Frontal cortex (tissue), 4 donors: Measurements from ENCODE around the gene RELN. TPM values are rescaled to one million over a fixed set of nuclear protein-coding genes. Genes with fewer than 3 reads are reported as not detected.
"Not testable (repeated sequence)": the region's sequence is repeated elsewhere in the genome, so short reads cannot be mapped to it uniquely, and the experiment has no call there.

Experiments
- DNase-seq, 2 donors: peaks; one replicate each; pipeline ENCODE4 v3.0.0; 2012; ENCODE audit warnings: low spot score in 2 of 2
- FAIRE-seq: peaks from 2 replicates; lab custom pipeline; 2012; peaks lifted over from hg19 to GRCh38; lab: Jason Lieb, UNC
- total RNA-seq: library from RNA; depleted of rRNA; stranded (reverse); fragments of >200 nt; gene quantifications from one replicate; pipeline ENCODE4 v1.2.3, GENCODE V29; 2014
- donor health status: control.
- donor health status: control.
- donor health status: control.

The RELN gene
- total RNA-seq, 1 donor from 2014 or later: 57.5 TPM

DNA sequence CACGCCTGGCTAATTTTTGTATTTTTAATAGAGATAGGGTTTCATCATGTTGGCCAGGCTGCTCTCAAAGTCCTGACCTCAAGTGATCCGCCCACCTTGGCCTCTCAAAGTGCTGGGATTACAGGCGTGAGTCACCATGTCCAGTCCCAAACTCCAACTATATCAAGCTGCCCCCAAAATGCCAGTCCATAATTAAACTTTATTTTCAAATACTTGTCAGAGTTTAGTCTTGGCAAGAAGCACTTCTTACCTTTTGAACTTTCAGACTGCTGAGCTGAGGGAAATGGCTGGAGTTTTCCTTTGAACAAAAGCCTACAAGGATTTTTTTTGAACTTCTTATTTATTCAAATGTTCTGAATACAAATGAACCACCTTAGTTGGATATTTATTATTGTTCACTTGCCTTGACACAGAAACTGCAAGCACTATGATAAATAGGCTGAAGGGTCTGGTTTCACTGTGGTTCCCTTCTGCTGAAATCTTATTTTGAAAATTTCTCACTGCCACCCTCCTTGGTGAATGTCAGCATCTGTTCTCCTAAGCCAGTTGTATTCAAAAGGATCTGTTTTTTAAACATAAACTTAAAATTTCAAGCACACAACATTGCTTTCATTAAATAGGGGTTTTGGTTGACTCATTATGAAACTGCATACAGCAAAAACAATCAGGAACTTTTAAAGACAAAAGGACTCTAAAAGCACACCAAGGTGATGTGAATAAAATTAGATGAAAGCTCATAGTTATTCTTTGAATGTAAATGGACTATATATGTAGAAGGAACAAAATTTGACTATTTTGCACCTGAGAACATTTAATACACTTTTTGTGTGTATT is 441.8 kb downstream of the RELN start:
- no peak for FAIRE-seq
- DNase-seq: no peak

DNA sequence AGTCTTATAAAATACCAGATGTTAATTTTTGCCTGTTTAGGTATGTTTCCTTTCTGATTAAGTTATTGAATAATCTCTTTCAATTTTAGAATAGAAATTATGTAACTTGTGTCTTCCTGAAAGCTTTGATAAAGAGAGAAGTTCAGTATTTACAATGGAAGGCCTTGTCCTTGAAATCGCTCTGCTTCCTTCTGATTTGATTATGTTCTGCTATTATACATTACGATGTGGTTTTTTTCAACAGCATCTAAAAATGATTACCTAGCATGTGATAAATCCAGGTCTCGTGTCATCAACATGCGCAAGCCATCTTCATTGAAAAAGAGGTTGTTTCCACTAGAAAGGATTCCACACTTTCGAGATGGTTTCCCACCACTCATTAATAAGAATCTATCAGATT is 447.0 kb downstream of the RELN start:
- FAIRE-seq (no peak), DNase-seq (no peak)

DNA sequence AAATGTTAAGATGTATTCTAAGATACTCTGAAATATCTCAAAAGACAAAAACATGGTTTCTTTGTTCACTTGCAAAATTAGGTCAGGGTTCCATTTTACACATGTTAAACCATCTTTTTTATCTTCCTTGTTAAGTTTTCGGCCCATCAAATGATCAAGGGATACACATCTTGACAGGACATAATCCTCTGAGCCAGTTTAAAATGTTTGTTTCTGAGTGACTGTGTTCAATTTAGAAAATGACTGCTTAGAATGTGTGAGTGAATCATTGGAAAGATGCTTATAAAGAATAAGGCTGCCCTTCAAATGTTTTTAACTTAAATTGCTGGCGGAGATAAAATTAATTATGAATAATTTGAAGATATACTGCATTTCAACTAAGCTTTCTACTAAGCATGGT is 447.5 kb downstream of the RELN start:
- no peak for DNase-seq
- no peak for FAIRE-seq

DNA sequence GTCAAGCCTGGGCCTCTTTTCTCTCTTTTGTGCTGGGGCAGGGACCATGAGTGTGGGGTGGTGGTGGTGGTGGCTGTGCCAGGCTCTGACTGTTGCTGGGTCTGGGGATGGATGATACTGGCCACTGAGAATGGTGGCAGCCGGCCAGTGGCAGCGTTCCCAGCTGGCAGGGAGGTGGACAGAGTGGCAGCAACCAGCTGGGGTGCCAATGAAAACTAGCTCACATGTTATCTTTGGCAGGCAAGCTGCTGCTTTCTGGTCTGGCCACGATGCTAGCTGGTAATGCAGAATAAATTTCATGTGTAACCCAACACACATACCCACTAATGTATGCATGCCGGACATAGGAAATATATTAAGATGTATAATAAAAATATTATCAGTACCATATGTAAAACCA is 448.4 kb downstream of the RELN start:
- FAIRE-seq: peak; percentile 78
- DNase-seq: peak; percentile 26 to 38

DNA sequence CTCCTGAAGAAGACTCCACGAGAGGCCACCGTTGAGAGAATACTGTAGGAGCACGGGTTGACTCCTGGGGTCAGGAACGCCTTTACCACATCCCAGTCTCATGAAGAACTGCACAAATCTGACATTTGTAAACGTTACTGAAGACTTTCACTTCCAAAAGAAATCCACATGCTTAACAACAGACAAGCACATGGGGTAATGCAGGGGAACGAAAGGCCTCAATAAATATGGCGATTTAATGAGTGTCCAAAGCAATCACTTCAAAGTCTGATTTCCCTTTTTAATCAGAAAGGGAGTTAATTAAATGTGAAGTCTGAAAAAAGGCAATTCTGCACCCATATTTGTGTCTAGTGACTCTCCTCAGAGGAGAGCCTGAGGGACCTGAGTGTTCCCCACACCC is 449.1 kb downstream of the RELN start:
- FAIRE-seq (no peak), DNase-seq (no peak)

DNA sequence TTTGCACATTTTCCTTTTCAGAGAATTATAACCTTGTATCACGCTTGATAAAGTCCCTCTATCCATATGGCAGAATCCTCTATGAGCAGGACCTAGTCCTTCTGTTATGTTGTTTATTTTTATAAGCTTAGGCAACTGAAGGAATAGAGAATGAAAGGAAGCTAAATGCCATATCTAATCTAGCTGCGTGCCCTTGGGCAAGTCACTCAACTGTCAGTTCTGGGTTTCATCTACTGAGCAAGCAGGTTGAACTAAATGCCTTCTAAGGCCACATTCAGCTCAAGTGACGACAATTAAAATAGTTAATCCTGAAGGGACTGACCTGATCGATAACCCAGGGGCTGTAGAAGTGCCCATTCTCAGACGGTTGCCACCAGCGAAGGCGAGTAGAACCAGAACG is 449.6 kb downstream of the RELN start:
- FAIRE-seq: no peak
- DNase-seq: no peak

DNA sequence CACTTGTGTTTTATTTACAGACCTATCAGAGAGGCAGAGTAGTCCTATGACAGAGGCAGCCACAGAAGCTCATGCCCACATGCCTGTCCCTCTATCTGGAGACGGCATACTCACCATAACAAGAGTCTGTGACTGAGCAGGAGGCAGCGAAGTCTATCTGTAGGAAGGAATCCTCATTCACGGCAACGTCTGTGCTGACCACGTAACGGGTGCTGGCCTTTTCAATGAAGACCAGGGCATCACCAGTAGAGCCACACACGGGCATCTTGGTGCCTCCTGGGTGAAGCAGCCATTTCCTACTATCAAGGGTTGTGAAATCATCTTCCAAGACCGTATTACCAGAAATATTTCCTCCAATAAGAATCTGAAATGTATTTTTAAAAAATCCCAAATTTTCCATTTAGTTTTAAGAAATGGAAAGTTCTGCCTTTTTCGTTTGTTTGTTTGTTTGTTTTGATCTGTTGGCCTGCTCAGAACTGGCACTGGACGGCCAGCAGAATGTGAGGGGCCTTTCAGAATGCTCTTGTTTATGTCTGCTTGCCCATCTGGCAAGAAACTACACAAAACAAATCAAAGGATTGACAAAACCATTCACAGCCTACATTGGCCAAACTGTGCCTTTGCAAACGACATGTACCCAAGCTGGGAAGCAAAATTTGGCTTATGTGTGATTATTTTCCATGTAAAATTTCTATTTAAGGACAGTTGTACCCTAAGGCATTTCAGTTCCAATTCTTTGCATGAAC is 450.3 kb downstream of the RELN start:
- DNase-seq (no peak), FAIRE-seq (no peak)

DNA sequence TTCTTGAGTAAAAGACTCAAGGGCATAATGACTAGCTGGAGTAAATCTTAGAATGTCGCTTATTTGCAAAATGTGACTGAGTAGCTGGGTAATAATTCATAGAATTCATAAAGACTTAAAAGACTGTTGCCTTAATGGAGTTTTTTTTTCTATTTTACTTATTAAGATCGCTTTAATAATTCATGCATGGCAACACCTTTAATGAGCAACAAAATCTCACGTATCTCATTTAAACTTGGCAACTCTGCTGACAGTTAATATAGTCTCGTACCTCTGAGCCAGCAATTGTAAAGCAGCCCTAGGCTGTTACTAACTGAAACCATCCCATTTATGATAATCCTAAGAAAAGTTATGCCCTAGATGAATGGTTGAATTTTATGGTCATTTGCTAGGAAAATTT is 455.7 kb downstream of the RELN start:
- FAIRE-seq: no peak

DNA sequence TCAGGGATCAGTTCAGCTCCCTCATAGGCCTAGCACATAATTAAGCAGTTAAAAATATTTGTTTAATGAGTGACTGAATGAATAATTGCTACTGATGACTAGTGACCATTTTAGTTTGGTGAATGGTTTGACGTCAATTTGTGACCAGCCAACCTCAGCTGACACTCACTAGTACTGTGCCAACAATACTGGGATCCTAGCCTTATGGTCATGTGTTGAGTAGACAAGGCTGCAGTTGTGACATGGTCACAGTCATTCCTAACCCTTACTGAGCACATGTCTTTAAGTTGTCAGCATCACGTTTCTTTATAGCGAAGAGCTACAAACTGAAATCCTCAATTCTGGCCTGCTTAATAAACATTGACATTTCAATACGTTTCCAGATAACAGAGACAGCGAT is 456.5 kb downstream of the RELN start:
- FAIRE-seq: no peak
- peak in 1 of 2 donors; percentile 15 for DNase-seq

More for the DNA sequence above, 455.7 kb downstream of the RELN start:
- no peak for DNase-seq

DNA sequence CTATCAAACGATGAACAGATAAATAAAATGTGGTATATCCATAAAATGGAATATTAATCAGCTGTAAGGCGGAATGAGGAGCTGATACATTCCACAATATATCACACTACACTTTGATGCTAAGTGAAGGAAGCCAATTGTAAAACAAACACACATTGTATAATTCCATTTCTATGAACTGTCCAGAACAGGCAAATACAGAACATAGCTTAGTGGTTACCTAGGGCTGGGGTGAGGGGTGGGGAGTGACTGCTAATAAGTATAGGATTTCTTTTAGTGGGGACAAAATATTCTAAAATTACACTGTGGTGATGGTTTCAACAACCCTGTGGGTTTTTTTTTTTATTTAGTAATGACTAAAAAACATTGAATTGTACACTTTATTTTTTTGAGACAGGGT is 461.3 kb downstream of the RELN start:
- DNase-seq (no peak), FAIRE-seq (no peak)

DNA sequence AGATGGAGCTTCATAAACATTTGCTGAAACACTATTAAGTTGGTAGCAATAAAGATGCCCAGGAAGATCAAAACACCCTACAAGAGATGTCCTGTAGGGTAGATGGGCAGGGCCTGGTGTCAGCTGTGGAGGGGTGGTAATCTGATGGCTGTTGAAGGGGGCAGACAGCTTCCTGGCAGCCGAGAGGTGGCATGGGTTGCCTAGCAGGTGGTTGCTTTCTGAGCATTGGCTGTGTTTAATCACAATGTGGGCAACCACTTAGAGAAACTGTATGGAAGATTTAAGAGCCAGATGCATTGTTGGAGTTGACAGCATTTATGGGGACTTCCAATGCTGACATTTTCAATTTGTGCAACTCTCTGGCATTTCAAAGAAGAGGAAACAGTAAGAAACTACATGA is 463.5 kb downstream of the RELN start:
- FAIRE-seq (no peak), DNase-seq (no peak)

DNA sequence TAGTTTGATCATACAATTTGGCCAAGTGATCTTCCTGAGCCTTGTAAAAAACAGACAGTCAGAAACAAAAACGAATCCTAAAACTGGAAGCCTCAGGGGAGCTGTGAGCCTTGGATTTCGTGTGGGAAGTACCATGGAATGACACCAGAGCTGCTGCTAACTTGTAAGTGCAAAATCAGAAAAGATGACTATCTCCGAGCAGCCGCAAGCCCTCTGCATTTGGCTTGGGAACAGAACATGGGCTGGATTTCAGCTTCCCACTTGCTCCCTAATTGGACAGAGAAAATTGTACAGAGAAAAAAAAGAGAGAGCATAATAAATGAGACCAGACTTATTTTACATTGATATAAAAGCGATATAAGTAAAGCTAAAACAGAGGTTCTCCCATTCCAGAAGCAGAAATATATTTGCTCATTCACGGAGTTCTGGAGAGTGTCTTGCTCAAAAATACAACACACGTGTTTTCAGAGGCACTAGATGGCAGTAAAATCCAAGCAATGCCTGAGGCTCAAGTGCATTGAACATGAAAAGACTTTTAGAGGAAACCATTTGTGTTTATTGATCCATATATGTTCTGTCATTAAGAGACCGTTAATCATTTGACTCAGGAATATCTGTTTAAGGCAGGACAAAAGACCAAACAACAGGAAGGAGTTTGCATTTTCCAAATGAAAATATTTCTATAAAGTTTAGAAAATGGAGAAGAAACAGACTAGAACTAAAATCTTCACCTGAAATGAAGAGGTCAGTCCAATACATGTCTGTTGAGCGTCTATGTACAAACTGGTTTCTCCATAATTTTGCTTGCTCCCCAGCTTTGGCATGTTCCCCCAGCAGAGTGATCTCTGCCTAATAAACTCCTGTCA is 465.2 kb downstream of the RELN start:
- FAIRE-seq (peak; percentile 94), DNase-seq (peak; percentile 26 to 28)

DNA sequence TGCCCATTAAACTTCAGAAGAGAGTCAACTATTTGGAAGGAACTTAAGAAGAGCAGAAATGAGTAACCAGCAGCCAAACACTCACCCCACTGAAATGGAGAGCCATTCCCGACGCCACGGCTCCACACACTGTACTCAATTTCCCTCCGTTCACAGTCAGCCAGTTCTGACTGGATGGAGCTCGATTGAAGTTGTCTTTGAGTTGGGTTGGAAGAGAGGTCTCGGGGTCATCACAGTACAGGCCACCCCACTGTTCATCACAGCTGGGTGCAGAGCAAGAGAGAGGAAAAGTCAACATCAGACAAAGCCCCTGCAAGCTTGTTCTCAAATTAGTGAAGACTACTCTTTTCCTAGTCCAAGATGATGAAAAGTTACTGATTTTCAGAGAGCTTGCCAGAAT is 467.5 kb downstream of the RELN start:
- no peak for FAIRE-seq
- no peak for DNase-seq

DNA sequence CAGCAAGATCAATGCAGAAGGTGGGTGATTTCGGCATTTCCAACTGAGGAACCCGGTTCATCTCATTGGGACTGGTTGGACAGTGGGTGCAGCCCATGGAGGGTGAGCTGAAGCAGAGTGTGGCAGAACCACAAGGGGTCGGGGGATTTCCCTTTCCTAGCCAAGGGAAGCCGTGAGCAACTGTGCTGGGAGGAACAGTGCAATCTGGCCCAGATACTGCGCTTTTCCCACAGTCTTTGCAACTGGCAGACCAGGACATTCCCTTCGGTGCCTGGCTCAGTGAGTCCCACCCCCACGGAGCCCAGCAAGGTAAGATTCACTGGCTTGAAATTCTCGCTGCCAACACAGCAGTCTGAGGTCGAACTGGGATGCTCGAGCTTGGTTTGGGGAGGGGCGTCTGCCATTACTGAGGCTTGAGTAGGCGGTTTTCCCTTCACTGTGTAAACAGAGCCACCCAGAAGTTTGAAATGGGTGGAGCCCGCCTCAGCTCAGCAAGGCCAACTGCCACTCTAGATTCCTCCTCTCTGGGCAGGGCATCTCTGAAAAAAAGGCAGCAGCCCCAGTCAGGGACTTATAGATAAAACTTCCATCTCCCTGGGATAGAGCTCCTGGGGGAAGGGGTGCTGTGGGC is 484.8 kb downstream of the RELN start:
- FAIRE-seq: no peak
- DNase-seq: no peak

DNA sequence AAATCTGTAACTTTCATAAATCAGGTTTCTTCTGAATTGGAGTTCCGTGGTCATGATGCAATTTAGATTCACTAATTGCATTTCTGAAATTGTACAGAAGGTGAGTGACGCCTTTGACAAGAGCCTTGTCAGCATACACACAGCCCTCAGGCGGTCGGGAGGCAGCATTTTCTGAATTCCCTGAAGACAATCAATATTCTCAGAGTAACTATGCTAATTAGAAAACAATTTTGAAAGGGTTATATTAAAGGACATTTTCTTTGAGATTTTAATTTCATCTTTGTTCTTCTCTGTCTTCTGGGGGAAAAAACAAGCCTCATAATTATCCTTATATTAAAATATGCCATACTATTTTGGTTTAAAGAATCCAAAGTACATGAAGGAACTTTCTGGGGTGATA is 488.3 kb downstream of the RELN start:
- DNase-seq (no peak), FAIRE-seq (no peak)

DNA sequence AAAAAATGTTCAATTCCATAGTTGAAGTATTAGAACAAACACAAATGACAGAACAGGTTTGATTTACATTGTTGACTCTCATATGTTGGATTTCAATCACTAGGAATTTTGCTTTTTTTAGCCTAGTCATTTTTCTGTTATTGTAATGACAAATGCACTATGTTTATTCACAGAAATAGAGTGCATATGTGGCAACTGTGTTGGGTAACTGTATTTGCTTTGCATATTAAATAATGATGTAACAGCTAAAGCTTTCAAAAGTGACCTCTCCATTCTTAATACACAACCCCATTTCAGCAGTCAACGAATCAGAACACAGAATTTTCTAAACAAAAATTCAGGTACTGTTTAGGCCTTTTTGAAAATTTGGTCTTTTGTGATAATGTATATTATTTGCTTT is 489.5 kb downstream of the RELN start:
- FAIRE-seq (no peak), DNase-seq (no peak)

DNA sequence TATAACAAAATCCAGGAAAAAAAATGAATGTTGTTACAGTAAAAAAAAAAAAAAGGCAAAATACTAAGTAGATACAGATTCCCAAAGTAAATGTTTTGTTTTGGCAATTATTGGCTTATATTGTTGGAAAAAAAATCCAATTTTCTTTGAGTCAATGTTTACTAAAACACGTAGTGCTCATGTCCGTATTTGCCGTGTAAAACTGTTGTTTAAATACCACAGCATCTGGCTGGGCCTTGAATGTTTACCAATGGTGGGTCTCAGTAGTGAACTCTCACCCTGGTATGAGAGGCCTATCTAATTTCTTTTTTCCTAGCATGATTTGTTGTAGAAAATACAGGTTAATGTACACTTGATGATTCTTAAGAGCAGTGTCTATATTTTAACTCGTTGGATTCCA is 502.0 kb downstream of the RELN start:
- no peak for DNase-seq
- no peak for FAIRE-seq

DNA sequence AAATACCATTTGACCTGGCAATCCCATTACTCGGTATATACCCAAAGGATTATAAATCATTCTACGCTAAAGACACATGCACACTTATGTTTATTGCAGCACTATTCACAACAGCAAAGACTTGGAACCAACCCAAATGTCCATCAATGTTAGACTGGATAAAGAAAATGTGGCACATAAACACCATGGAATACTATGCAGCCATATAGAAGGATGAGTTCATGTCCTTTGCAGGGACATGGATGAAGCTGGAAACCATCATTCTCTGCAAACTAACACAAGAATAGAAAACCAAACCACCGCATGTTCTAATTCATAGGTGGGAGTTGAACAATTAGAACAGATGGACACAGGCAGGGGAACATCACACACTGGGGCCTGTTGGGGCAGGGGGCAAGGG is 502.6 kb downstream of the RELN start:
- not testable (repeated sequence) for DNase-seq, FAIRE-seq

DNA sequence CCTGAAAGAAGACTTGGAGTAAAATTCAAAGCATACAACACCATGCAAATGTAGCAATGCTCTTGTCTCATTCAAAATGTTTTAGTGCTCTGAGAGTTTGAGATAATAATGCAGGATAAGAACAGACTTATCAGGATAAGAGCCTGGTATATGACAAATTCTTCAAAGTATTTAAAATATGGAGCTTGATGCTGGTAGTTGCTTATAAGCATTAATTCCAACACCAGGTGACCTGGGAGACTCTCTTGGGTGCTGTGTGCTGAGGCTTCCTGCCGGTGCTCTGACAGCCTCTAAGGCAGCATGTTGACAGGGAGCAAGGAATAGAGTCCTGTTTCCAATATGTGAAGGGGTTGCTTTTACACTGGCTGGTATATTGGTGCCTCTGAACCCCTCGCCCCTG is 508.7 kb downstream of the RELN start:
- FAIRE-seq (no peak), DNase-seq (no peak)

DNA sequence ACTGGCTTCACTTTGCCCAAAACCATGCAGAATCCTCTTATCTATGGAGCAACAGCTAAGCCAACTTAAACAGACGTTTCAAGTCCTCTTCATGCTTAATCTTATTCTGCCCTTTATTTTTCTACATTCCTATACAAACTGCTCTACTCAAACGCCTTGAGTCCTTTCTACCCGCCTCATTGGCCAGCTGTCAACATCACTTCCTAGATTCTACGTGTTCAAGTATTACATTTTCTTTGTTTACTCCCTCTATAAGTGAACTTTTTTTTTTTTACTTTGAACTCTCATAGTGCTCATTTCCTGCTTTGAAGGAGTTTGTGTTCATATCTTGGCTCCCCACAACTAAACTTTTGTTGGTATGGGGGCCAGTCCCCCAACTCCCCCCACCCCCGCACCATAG is 514.5 kb downstream of the RELN start:
- FAIRE-seq (no peak), DNase-seq (no peak)
